GM19372 (cell line): Measurements from ENCODE around the gene TPCN2.

ENCODE experiments used
- ATAC-seq: cut with Tn5 transposase; IDR thresholded peaks from one replicate; pipeline ENCODE4 v1.9.1; 2021; ENCODE audit warnings: mild to moderate bottlenecking, low read depth, moderate library complexity; ENCODE audit not compliant: unreplicated experiment

The TPCN2 gene

DNA sequence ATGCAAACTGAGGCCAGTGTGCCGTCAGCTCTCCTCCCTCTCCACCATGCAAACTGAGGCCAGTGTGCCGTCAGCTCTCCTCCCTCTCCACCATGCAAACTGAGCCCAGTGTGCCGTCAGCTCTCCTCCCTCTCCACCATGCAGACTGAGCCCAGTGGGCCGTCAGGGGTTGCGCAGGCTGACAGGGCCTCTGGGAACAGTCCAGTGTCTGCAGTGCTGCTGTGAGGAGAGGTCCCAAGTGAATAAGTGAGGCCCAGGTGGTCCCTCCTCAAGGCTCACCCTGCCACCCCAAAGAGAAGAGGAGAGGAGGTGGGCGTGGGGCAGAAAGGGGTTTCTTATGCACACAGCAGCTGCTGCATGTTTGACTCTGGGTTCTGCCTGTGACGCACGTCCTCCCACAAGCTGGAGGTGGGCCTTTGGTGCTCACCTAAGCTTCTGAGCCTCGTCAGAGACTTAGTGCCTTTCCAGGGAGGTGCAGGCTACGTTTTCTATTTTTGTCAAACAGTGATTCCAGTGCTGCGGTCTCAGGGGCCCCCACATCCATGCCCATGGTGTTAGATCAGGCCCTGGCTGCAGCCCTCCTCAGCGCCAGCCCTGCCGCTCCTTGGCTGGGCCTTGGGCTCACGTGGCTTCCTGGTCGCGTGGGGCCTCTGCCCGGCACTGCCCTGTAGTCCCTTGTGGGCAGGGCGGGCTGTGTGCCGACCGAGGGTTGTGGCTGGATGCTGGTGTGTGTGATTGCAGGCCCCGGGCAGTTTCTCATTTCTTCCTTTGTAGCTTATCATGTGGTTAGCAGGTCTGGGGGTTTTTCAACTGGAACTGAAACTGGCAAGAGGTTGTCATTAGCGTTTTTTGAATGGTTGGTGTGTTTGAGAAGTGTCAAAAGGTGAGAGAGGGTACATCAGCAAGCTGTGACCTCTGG is 7.1 kb downstream of the TPCN2 start:
- ATAC-seq: peak; percentile 84

DNA sequence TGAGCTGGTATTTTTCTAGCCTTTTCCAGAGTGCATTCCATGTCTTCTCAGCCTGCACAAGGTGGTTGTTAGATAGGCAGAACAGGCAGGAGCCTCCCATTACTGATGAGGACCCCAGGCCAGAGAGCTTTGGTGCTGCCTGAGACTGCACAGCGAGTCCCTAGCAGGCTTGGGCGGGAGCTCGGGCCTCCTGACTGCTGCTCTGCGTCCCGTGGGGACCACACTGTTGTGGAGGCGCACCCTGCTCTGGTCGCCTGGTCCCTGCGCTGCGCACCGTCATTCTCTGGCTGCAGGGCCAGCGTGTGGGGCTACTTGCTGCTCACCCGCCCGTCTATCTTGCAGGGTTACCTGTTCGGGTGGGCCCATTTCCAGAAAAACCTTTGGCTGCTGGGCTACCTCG is 8.5 kb downstream of the TPCN2 start:
- no peak for ATAC-seq

DNA sequence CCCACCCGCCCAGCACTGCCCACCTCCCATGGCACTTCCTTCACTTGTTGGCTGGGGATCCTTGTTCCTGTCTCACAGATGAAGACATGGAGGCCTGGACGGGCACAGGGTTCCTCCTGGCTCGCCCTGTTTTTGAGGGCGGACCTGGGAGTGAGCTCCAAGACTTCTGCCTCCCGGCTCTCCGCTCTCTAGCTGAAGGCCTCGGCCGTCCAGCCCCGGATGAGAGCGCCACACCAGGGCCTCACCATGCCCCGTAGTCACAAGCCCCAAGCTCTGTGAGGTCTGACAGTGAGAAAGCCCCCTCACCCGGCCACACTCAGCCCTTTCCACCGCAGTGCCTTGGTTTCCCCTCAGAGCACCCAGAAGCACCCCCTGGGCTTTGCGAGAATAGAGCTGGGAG is 9.1 kb downstream of the TPCN2 start:
- no peak for ATAC-seq

DNA sequence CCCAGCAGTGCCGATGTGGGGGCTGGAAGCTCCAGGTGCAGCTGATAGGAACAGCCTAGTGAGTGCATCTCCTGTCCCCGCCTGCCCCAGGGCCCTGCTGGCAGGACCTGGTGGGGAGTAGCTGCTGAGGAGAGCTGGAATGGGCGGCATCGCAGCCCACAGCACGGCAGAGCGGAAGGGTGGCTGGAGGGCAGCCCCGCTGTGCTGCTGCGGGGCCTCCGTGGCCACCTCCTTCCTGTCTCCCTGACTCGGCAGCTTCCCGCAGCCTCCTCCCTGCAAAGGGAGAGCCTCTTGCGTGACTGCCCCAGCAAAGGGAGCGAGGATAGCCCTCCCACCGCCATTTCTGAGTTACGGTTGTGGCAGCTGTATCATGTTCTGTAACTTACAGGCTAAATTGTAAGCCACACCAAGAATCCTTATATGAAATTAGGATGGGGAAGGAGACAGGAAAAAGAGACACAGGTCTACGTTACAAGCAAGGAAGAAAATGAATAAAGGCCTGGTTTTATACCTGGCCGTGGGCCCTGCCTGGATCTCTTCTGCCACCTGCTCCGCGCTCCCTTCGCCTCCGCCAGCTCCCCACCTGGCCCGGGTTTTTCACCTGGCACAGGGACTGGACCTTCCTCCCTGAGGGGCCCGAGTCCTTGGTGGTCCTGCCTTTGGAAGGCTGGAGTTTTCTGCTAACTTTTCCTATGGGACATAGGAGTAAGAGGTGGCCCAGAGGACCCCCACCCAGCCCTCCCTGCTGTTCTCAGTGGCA is 10.0 kb downstream of the TPCN2 start:
- ATAC-seq: no peak

DNA sequence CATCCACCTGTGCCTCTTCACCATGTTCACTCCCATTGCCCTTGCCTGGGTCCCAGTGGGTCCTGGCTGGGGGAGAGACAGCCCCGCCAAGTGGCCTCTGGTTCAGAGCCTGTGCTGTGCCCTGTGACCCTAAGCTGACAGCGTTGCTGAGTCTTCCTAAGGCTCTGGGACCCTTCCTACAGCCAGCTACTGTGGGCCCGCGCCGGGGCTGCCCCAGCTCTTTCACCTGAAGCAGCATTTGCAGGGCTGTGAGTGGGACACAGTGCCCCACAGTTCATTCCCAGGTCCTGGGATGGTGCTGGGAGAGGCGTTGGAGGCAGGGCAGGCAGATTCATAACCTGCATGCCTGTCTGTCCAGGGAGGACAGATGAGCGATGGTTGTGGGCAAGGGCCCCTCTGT is 10.7 kb downstream of the TPCN2 start:
- no peak for ATAC-seq

DNA sequence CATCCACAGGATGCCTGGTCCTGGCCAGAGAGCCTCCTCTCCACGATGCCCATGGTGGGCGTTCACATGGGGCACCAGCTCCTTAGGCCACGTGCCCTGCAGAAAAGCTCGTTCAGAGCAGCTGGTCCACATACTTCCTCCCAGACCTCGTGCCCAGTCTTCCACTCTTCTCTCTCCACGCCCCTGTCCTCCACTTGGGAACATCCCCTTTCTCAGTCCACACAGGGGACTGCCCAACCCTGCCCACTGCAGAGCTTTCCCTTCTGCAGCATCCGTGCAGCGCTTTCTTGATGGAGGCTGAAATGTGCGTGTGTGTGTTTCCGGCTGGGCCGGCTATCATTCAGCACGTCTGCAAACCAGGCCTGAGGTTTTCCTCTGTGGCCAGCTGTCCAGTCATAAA is 11.3 kb downstream of the TPCN2 start:
- ATAC-seq: no peak

DNA sequence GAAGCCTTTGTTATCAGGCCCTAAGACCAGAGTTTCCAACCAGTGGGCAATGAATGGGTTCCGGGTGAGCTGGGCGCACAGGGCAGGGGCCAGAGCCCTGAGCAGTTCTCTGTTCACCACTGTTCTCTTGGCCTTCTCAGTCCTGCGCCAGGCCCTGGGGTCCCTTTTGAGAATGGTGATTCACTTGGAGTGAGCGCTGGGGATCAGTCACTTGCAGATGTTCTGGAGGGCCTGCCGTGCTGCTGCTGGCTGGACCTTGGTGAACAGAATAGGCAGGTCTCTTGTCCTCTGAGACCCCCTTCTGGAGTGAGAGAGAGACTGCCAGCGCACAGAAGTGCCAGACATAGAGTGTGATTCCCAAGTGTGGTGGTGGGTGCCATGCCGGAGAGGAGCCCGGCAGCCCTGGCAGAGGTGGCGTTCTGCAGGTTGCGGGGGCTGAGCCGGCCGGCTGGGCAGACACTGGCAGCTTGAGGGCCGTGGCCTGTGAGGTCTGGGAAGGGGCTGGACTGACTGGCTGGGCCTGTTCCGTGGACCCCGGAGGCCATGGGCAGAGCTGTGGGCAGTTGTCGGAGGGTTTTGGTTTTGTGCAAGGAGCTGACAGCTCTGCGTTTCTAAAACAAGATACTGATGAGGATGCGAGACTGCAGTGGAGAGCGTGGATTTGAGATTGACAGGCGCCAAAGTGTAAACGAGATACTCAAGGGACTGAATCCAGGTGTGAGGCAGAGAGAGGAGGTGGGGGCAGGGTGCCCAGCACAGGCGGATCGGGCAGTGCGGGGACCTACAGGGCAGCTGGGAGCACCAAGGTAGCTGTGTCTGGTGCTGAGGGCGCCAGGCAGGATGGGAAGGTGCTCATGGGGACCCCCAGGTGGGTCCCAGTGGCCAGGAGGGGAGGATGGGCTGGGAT is 12.3 kb downstream of the TPCN2 start:
- no peak for ATAC-seq

DNA sequence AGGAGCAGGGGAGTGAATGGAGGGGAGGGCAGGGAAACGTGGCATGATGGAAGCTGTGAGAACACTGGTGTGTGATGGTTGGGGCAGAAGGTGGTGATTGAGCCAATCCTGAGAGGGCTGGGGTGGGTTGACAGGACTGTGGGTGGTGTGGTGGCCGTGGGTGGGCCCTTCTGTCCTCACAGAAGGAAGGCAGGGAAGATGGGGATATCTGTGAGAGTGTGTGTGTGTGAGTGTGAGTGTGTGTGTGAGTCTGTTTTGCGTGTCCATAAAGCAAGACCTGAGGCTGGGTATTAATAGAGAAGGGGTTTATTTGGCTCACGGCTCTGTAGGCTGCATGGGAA is 13.0 kb downstream of the TPCN2 start:
- ATAC-seq: no peak

DNA sequence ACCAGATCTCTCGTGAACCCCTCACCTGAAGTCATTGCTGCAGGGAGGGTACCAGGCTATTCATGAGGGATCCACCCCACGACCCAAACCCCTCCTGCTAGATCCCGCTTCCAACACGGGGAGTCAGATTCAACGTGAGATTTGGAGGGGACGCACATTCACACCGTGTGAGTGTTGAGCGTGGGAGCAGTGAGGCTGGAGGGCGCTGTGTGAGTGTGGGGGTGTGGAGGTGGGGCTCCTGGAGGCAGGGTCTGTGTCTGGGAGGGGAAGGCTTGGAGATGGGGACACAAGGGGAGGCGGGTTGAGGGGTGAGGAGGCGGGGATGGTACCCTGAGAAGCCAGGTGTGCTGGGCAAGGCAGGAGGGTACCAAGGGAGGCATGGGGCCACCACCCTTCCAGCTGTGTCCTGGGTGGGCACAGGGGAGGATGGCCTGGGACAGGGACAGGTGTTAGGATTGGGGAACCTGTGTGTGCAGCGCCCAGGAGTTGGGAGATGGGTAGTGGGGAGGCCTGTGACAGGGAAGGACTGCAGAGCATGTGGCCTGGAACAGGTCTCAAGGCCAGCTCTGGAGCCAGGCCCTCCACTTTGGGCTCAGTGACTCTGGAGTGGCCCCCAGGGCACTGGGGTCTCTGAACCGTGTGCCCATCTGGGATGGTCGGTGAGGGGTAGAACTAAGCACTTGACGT is 13.6 kb downstream of the TPCN2 start:
- no peak for ATAC-seq

DNA sequence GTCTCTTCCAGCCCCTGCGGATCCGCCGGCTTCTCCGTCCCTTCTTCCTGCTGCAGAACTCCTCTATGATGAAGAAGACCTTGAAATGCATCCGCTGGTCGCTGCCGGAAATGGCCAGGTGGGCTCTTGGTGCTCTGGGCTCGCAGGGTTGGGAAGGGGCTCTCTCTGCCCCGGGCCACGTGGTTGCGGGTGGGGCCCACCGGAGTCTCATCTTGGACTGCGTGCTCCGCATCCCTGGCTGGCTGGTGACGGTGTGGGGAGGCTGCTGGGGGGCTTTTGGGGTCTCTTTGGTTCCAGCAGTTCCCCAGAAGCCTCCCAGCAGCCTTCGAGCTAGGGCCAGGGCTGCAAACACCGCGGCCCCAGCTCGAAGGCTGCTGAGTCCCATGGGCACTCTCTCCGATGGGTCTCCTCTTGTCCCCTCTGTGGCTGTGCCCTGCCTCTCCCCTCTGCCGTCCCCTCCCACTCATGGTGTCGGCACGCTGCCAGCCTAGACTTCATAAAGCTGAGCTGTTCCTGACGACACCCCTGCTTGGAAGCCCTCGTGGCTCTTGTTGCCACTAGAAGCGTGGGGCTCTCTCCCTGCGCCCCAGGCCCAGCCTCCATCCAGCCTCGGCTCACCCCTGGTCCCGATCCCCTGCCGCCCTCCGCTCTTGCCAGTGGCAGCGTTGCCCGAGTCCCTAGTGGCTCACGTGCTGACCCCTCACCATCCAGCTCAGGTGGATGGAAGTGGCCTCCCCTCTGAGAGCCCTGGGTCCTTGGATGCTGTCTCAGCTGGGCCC is 14.3 kb downstream of the TPCN2 start:
- no peak for ATAC-seq

DNA sequence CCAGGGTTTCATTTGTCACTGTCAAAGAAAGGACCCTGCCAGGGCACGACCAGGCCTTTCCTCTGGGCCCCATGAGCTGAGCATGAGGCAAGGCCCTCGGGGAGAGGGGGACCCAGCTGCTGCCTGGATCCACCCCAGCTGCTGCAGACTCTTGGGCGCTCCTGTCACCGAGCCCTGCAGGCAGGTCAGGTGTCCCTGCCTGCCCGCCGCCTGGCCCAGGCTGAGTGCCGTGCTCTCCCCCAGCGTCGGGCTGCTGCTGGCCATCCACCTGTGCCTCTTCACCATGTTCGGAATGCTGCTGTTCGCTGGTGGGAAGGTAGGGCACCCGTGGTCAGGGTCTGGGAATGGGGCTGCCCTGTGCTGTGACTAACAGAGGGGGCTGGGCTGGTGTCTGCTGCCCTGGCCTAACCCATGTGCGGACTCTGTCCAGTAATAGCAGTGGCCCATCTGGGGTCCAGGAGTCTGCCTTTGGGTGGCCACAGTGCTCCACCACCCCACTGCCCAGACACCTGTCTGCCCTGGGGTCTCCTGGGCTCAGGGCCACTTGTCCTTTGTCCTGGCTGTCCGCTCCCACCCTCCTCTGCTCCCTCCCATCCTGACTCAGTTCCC is 15.0 kb downstream of the TPCN2 start:
- ATAC-seq: no peak

DNA sequence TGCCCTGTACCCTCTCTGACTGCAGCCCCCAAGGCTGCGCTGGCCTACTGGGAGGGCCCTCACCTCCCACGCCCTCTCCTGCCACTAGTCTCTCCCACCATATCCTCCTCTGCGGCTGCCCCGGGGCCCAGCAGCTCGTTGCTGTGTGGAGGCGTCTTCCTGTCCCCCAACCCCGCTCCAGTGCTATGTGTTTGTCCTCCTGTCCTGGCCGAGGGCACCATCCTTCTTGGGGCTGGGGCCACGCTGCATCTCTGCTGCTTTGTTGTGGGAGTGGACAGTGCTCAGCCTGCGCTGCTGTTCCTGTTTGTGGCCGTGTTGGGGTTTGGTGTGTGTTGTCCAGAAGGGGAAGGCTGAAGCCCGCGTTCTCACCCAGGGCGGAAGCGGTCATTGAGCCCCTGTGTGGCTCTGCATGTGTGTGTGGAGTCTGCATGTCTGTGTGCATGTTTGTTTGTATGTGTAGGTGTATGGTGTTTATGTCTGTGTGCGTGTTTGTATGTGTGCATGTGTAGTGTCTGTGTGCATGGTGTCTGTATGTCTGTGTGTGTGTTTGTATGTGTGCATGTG is 15.7 kb downstream of the TPCN2 start:
- ATAC-seq: no peak

DNA sequence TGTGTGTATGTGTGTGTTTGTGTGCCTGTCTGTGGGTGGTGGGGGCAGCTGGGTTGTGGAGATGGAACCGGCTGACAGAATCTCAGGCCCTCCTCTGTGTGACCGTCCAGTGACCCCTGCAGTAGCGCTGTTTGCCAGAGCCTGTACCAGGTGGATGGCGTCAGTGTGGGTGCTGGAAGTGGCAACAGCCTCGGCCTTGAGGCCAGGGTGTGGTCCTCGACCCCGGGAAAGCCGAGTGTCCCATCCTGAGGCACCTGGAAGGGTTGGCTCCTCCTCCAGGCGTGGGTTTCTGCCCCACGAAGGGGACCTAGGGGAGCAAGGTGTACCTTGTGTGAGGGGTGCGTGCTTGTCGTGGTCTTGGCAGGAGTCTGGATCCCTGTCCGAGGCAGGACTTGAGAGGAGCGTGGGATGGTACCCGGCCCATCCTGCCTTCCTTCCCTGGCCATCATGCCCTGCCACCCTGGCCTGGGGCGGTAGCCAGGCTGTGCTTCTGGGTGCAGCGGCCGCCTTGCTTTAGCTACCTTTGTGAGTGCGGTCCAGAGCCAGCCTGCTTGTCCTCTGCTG is 16.5 kb downstream of the TPCN2 start:
- ATAC-seq: no peak

DNA sequence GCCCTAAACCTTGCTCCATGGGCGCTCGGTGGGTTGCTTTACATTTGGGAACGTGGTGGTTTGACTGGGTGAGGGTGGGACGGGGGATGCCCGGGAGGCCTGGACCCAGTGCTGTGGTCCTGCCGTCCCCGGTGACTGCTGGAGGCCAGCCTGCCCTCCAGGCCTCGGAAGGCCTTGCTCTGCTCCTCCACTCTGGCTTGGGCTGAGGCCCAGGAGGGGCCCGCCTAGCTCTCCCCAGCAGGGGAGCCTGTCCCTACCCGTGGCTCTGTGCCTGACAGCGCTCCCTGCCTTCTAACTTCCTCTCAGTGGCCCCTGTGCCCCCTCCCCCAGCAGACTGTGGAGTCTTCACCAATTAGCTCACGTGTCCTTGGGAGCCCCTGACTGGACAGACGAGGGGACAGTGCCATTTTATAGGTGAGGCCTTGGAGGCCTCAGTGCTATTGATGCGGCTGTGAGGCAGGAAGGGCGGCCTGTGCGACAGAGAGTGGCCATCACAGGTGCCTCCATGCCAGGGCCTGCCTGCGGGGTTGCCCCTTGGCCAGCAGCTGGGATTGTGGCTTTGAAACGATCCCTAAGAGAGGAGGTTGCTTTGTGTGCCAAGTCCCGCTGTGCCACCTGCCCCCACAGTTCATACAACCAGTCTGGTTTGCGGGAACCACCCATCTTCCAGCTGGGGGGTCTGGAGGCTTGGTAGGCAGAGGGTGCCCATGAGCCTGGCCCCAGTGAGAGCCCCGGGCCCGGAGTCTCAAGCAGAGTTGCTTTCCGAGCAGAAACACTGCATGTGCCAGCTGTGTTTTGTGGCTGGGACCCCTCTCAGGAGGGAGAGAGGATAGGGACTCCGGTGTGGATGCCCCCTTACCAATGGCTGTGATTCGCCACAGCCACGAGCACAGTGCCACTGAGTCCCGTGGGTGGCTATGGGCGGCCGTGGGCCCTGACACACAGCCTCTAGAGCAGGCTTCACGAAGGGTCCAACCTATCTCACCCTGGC is 17.7 kb downstream of the TPCN2 start:
- ATAC-seq: no peak

DNA sequence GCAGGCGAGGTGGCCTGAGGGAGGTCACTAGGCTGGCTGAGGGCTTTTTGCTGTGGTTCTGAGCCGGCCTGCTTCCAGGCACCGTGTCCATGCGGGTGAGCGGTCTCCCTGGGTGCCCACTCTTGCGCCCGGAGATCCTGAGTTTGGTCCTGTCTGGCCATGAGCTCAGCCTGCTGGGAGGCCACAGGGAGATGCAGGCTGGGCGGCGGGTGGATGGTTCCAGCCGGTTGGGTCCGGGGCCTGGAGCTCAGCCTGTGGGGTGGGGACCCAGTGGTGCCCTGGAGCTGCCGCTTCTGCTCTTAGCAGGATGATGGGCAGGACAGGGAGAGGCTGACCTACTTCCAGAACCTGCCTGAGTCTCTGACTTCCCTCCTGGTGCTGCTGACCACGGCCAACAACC is 18.5 kb downstream of the TPCN2 start:
- no peak for ATAC-seq

DNA sequence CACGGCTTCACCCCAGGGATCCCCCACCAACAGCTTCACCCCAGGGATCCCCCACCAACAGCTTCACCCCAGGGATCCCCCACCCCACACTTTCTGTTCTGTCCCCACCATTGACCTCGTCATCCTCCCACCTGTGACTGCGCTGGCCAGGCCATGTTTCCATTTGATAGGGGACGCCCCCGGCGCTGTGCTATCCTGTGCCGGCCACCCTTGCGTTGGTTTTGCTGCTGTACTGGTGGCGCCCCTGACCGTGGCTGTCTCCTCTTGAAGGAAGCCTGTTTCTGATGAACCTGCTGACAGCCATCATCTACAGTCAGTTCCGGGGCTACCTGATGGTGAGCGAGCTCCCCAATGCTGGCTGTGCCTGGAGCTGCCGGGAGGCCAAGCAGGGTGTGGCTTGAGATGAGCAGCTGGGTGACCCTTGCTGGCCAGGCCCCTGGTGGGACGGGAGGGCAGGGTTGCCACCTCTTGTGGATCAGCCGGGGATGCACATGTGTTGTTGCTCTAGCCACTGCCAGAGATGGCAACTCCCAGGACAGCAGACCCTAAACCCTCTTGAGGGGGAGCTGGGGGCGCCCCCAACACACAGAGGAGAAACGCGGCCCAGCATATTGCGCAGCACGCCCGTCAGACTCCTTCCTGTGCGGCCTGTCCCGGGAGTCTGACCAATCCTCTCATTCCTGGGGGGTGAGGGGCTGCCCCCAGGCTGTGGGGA is 22.5 kb downstream of the TPCN2 start:
- ATAC-seq: no peak

DNA sequence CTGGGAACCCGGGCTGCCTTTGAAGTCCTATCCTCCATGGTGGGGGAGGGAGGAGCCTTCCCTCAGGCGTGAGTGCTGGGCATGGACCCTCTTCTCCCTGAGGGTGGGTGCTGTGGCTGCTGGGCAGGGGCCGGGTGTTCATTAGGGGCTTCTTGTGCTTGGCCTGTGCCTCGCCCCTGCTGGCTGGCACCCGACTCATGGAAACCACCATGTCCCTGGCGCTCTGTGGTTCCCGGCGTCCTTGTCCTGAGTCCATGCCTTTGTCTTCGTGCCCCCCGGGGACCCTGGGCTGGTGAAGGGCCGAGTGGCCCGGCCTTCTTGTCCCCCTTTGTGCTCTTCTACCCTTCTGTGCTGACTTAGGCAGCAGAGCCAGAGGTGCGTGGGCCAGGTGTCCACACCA is 23.2 kb downstream of the TPCN2 start:
- no peak for ATAC-seq
